Activated CD4-positive, alpha-beta T cell treated with anti-CD3 and anti-CD28 coated beads for 24 hours (primary cell): Measurements from ENCODE around the gene FXR1.
"Not testable (repeated sequence)": the region's sequence is repeated elsewhere in the genome, so short reads cannot be mapped to it uniquely, and the experiment has no call there.

Source experiments
- DNase-seq, 2 donors: peaks; one replicate each; pipeline ENCODE4 v3.0.0-alpha.2; 2020; ENCODE audit warnings: low read depth in 2 of 2

FXR1 gene

GRCh38 chr3:180912304-180913296 is at the start of gene FXR1:
FXR1 (plus strand) TSS chr3:180912670; CDS start chr3:180912686, 16 bp downstream.
- DNase-seq, result peak; percentile 84 to 87

GRCh38 chr3:180870008-180870699 is 42.3 kb upstream of the FXR1 start:
- DNase-seq, result no peak

DNA sequence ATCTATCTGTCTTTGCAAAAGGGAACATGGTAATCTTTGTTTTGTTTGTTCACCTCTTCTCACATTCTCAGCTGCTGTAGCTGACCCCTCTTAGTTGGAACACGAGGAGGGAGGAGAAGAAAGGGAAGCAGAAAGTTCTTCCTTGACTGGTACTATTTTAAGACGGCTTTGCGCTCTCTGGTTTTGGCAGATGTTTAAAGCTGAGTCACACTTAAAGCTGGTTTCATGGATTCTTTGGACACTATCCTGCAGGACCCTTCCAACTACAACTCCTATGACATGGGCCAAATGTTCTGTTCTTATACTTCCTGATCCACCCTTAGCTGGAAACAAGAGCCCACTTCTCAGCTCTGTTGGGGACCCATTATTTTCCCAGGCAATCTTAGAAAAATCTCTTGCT is 40.6 kb upstream of the FXR1 start:
- DNase-seq, result no peak

- not testable (repeated sequence) for DNase-seq
Observed at GRCh38 chr3:180872430-180872829, 40.0 kb upstream of the FXR1 start.

GRCh38 chr3:180875124-180875698 is 37.3 kb upstream of the FXR1 start:
- DNase-seq, result no peak

GRCh38 chr3:180881065-180881801 is 31.2 kb upstream of the FXR1 start:
- DNase-seq, result no peak

- no peak for DNase-seq
Observed at GRCh38 chr3:180882115-180882514, 30.4 kb upstream of the FXR1 start.

GRCh38 chr3:180888992-180889560 is 23.4 kb upstream of the FXR1 start:
- no peak for DNase-seq

DNA sequence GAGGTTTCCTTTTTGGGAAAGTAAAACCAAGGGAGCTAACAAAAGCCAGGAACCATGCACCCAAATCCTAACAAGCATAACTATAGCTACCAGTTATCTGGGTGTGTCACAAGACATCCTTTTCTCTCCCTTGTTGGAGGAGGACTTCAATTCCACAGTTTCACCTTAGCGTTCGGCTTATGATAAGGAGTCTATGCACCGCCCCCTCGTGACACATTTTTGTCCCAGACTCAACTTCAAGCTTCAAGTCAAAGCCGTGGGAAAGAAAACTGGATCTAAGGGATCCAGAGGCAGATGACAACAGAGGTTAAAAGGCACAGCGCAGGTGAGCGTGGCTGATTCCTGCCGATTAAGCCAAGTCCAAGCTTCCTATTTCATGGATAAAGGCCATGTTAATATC is 13.9 kb upstream of the FXR1 start:
- DNase-seq, result no peak

GRCh38 chr3:180909369-180910127 is 2.9 kb upstream of the FXR1 start:
- DNase-seq, result no peak

GRCh38 chr3:180910823-180911222 is 1.6 kb upstream of the FXR1 start:
- DNase-seq, result no peak

GRCh38 chr3:180911876-180912303 is 580 bp upstream of the FXR1 start:
- no peak for DNase-seq

DNA sequence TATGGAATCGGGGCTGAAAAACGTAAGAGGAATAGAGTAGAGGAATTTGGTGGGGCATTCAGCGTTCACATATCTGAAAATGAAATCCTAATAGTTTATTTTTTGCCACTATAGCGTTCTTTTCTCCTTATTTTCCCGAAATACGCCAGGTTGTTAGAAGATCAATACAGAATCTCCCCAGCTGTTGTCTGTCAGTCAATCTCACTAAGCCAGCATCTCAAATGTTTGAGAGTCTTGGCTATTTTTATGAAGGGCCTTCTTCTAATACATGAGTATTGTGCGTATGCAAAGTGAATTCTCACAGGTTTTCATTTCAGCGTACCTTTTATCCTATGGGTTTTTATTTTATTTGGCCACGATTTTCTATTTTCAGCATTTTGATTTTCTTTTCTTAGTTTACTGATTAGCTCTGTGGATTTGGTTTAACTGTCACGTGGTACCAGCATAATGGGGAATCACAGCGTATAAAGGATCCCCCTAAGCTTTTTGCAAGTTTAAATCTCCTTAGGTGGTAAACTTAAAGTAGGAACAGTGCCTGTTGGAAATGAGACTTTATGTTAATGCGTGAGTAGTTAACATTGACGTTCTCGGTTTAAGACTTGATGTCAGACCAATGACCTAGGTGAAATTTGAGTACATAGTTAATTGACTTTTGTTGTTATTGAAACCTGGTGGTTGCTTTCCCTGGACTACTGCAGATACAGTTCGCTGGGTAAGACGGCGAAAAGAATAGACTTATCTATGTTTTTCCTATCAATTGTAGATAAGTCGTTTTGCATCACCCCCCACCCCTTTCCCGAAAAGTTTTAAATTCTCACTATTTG is 1.3 kb downstream of the FXR1 start:
- DNase-seq, result no peak

DNA sequence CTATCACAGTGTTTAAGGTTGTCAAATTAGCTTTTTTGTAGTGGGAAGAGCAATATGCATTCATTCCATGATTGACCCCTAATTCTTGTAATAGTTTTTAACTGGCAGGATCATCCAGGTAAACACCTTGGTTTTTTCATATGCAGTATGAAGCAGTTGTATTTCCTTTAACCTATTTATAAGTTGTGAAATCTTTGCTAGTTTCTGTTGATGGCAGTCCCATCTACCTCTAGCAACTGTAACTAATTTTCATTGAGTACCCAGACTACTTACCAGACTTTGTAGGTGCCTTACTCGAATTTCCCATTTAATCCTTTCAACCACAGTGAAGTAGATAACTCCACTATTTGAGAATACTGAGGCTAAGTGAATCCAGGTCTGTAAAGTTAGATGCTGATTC is 6.1 kb downstream of the FXR1 start:
- no peak for DNase-seq

GRCh38 chr3:180922242-180922641 is 9.8 kb downstream of the FXR1 start:
- DNase-seq, result no peak

DNA sequence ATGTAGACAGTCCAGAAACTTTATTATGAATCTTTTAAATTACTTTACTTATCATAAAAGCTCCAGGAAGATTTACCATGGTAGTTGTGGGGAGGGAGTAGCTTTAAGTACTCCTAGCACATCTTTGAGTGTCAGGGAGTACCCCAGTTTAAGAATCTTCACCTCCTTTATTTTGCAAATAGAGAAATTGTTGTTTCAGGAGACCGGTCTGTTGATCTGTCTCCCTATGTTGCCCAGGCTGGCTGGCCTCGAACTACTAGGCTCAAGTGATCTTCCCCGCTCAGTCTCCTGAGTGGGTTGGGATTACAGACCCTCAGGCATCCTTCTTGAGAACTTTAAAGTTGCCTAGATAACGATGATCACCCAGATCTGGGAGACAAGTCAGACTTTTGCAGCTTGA is 11.1 kb downstream of the FXR1 start:
- DNase-seq, result no peak

- no peak for DNase-seq
Observed at GRCh38 chr3:180926526-180926925, 14.1 kb downstream of the FXR1 start.

DNA sequence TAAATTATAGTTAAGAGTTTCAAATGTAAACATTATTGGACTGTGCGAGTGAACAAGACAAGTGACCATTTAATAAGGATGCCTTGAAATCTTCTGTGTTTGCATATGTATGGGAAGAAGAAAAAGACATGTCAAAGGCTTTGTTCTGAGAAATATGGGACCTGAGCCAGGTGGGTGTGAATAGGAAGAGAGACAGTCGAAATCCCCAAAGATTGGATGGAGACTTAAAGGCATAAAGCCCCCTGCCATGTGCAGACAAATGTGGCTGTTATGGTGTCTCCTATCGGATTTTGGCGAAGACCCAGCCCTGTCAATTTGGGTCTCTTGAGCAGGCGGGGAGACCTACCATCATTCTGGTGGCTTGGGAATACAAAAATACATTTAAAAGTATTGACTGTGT is 16.9 kb downstream of the FXR1 start:
- no peak for DNase-seq

GRCh38 chr3:180930526-180930925 is 18.1 kb downstream of the FXR1 start:
- no peak for DNase-seq

GRCh38 chr3:180932819-180933218 is 20.3 kb downstream of the FXR1 start:
- DNase-seq, result no peak
